Endothelial cell of umbilical vein (primary cell): ENCODE data around the gene ADAM19. TPM values are rescaled to one million over a fixed set of nuclear protein-coding genes. Genes with fewer than 3 reads are reported as not detected.

ENCODE experiments used
- BruUV-seq: library from RNA; stranded (reverse); fragments of 400-500 nt; replicated peaks from 2 replicates; lab custom pipeline; 2021; lab: Mats Ljungman, UMichigan
- CTCF ChIA-PET: fragments of 300-600, 350-600 bp; sonication (Branson Sonifier 250); formaldehyde crosslinking; loops from one replicate; lab custom pipeline; 2021; ENCODE audit warnings: antibody characterized with exemption, inconsistent platforms; lab: Charles Lee
- POLR2A ChIA-PET: fragments of 300-600, 350-600 bp; sonication (Branson Sonifier 250); formaldehyde crosslinking; loops from one replicate; lab custom pipeline; 2021; ENCODE audit warnings: antibody characterized with exemption, inconsistent platforms; lab: Charles Lee
- DNase-seq: peaks from one replicate; pipeline ENCODE4 v3.0.0-alpha.2; 2011; ENCODE audit warnings: low read depth, low spot score
- FAIRE-seq: peaks from 2 replicates; lab custom pipeline; 2011; peaks lifted over from hg19 to GRCh38; lab: Jason Lieb, UNC
- H2AFZ ChIP-seq: 2 replicates; pipeline ENCODE4 v1.6.0; 2012; ENCODE audit warnings: low read depth, low read length, control low read depth, inconsistent platforms
- H3K27ac ChIP-seq: 2 replicates; pipeline ENCODE4 v1.5.1; 2011; ENCODE audit warnings: low read depth, mild to moderate bottlenecking, control low read depth, low read length, moderate library complexity; ENCODE audit not compliant: insufficient read depth
- H3K27me3 ChIP-seq, 2 experiments: 2 replicates each; pipeline versions ENCODE4 v1.6.0 to v1.6.1; 2011; ENCODE audit warnings: low read length in 2 of 2, mixed read lengths in 1 of 2; ENCODE audit not compliant: control insufficient read depth in 2 of 2, insufficient read depth in 2 of 2
- H3K36me3 ChIP-seq, 2 experiments: 2 replicates in 1 of 2; 3 replicates in 1 of 2; pipeline ENCODE4 v1.5.1; 2011; ENCODE audit warnings: low read length in 2 of 2, mild to moderate bottlenecking in 1 of 2, moderate library complexity in 1 of 2; ENCODE audit not compliant: control insufficient read depth in 2 of 2, insufficient read depth in 2 of 2; ENCODE audit errors: extremely low read depth in 1 of 2
- H3K4me1 ChIP-seq: 3 replicates; pipeline ENCODE4 v1.5.1; 2011; ENCODE audit warnings: mild to moderate bottlenecking, low read length; ENCODE audit not compliant: control insufficient read depth, insufficient read depth; ENCODE audit errors: extremely low read depth
- H3K4me2 ChIP-seq: 2 replicates; pipeline ENCODE4 v1.6.1; 2011; ENCODE audit warnings: low read length, control low read depth, mixed read lengths; ENCODE audit not compliant: insufficient read depth
- H3K4me3 ChIP-seq, 3 experiments: fragments of 200-600 bp in 1 of 3; sonication (generic), shearing (Covaris generic) in 1 of 3; replicated peaks in 1 of 3; 2 replicates each; pipeline ENCODE4 v1.5.1; 2011 to 2016; ENCODE audit warnings: control low read depth in 3 of 3, low read length in 3 of 3, mild to moderate bottlenecking in 2 of 3, inconsistent platforms in 1 of 3, low read depth in 1 of 3, moderate library complexity in 1 of 3; ENCODE audit not compliant: insufficient read depth in 1 of 3
- H3K79me2 ChIP-seq: 2 replicates; pipeline ENCODE4 v1.6.0; 2012; ENCODE audit warnings: low read length, inconsistent platforms; ENCODE audit not compliant: control insufficient read depth, insufficient read depth
- H3K9ac ChIP-seq: replicated peaks from 2 replicates; pipeline ENCODE3; 2011; ENCODE audit warnings: low read length, control low read depth; ENCODE audit not compliant: insufficient read depth; ENCODE audit errors: extremely low read depth
- H3K9me1 ChIP-seq: replicated peaks from 3 replicates; pipeline ENCODE4 v1.6.0; 2011; ENCODE audit warnings: mild to moderate bottlenecking, low read length; ENCODE audit not compliant: control insufficient read depth, insufficient read depth; ENCODE audit errors: extremely low read depth
- H3K9me3 ChIP-seq: replicated peaks from 2 replicates; pipeline ENCODE4 v1.5.1; 2012; ENCODE audit warnings: low read length, inconsistent platforms; ENCODE audit not compliant: control insufficient read depth, insufficient read depth
- H4K20me1 ChIP-seq: replicated peaks from 2 replicates; pipeline ENCODE3; 2011; ENCODE audit warnings: mild to moderate bottlenecking, low read length; ENCODE audit not compliant: control insufficient read depth, insufficient read depth; ENCODE audit errors: extremely low read depth
- CTCF ChIP-seq, 2 donors: IDR thresholded peaks; 1 replicate in 1 of 2; 2 replicates in 1 of 2; pipeline ENCODE4 v1.5.1; 2011; ENCODE audit warnings: low read length in 2 of 2, mild to moderate bottlenecking in 2 of 2, moderate library complexity in 2 of 2, control low read depth in 1 of 2, inconsistent platforms in 1 of 2, low read depth in 1 of 2; ENCODE audit not compliant: insufficient read depth in 1 of 2; ENCODE audit errors: extremely low read depth in 1 of 2
- EZH2 ChIP-seq: IDR thresholded peaks from 2 replicates; pipeline ENCODE4 v1.6.1; 2012; ENCODE audit warnings: borderline replicate concordance, low read depth, mild to moderate bottlenecking, moderate library complexity, low read length, inconsistent platforms; ENCODE audit not compliant: severe bottlenecking
- FOS ChIP-seq: IDR thresholded peaks from 2 replicates; pipeline ENCODE4 v1.6.1; 2011; ENCODE audit warnings: mild to moderate bottlenecking, low read length, moderate library complexity, borderline replicate concordance; ENCODE audit not compliant: insufficient read depth
- GATA2 ChIP-seq: IDR thresholded peaks from 2 replicates; pipeline ENCODE4 v1.7.0; 2011; ENCODE audit warnings: low read depth, mild to moderate bottlenecking, moderate library complexity, mixed read lengths, low read length; ENCODE audit not compliant: insufficient read length, insufficient read depth
- JUN ChIP-seq: IDR thresholded peaks from 2 replicates; pipeline ENCODE4 v1.6.1; 2011; ENCODE audit warnings: borderline replicate concordance, low read depth; ENCODE audit not compliant: insufficient read length, insufficient read depth
- MYC ChIP-seq: IDR thresholded peaks from one replicate; pipeline ENCODE4 v1.6.1; 2011; ENCODE audit warnings: mild to moderate bottlenecking, low read depth, low read length
- POLR2A ChIP-seq: IDR thresholded peaks from 2 replicates; pipeline ENCODE4 v1.6.1; 2012; ENCODE audit warnings: low read depth, mild to moderate bottlenecking, control low read depth, low read length
- POLR2AphosphoS5 ChIP-seq: IDR thresholded peaks from 2 replicates; pipeline ENCODE4 v1.6.1; 2012; ENCODE audit warnings: low read depth, mild to moderate bottlenecking, control low read depth, low read length, moderate library complexity; ENCODE audit not compliant: insufficient read depth
- dilution Hi-C: fragments of 300-500 bp; cut with MboI; formaldehyde crosslinking; loops from one replicate; pipeline ENCODE4 v1.15.0; 2019; ENCODE audit warnings: low sequenced_read_pairs; ENCODE audit not compliant: extremely low pct_ligation_motif_present
- intact Hi-C: fragments of 100-400 bp; cut with micrococcal nuclease; formaldehyde crosslinking; loops from one replicate; pipeline ENCODE4 v1.10.0; 2022
- polyA plus RNA-seq, 4 experiments: library from polyadenylated mRNA; depleted of rRNA in 3 of 4; stranded (reverse) in 3 of 4; unstranded in 1 of 4; fragments of >200 nt; gene quantifications; 2 replicates each; pipeline versions ENCODE4 v1.2.1 to v1.2.3, GENCODE V29; 2011 to 2012; ENCODE audit warnings: missing spikeins in 1 of 4
- total RNA-seq: library from RNA; stranded (reverse); gene quantifications from 2 replicates; pipeline ENCODE4 v1.2.3, GENCODE V29; 2021
- TF ChIP-seq, protein P1 (sequence below): IDR thresholded peaks from 2 replicates; pipeline ENCODE4 v1.6.1; 2011; ENCODE audit not compliant: insufficient read depth, insufficient read length

ADAM19 gene
- total and polyA plus RNA-seq, 2 donors (not counting 3 experiments of a cell fraction or from before 2014, with no cell fraction given) = 10.0 to 22.6 TPM

DNA sequence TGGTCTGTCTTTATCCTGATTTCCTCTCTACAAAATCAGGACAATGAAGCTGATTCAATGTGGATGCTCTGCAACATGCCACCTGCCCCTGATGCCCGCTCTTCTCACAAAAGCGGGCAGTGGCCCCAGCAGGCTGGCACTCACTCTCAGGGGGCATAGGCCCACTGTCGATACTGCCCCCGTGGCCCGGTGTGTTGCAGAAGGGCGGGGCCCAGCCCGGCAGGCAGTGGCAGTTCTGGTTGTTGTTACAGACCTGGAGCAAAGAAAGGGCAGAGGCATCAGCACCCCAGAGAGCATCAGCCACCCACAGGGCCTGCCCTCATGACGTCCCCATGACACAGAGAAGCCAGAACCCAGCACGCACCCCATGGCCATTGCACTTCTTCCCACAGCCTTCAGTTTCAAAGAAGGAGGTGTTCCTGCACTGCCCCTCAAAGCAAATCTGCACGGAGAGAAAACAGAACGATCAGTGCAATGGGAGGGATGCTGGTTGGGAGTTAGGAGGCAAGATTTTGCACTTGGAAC, 84.0 kb downstream of the ADAM19 start:
- no peaks in the 10 kb centered on the region for H3K9me1 ChIP-seq
- peaks cover 0 to 10% of the 10 kb centered on the region in 2 experiments for H3K36me3 ChIP-seq
- H3K9me3 ChIP-seq = no peaks in the 10 kb centered on the region
- H4K20me1 ChIP-seq = no peaks in the 10 kb centered on the region
- H3K4me1 ChIP-seq = no peaks in the 10 kb centered on the region
- no peak overlapping the region for H3K27ac ChIP-seq
- BruUV-seq = no TSS peak
- H3K27me3 ChIP-seq = no peaks in the 10 kb centered on the region
- no peak overlapping the region for H3K4me3 ChIP-seq
- POLR2A ChIA-PET = no interaction called here
- no peaks in the 10 kb centered on the region for H3K79me2 ChIP-seq
- no peak overlapping the region for H3K4me2 ChIP-seq
- CTCF ChIA-PET = no interaction called here
- no peak for FAIRE-seq
- intact Hi-C loops = no loop called here
- dilution Hi-C loops = loop anchor here (25.0 kb wide), 1 partner anchor 154 kb away; a partner anchor contains a TSS
- TF ChIP-seq JUN = no peak
- no peak for DNase-seq
- H2AFZ ChIP-seq = no peak overlapping the region
- no peak overlapping the region for H3K9ac ChIP-seq

DNA sequence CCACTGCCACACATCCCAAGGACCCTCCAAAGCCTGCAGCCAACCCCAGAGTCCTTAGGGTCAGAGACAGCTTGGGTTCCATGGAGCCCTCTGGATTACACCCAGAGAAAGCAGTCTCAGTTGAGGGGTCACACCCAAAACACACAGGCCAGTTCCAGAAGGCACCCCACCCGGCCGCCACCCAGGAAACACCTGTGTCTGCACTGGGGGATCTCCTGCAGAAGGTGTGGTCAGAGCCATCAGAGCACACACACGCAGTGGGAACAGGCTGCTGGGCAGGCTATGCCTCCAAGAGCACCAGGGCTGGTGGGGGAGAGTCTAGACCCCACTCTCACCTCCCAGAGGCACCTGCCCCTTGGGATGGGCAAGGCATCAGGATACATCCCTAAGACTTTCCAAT, 88.2 kb downstream of the ADAM19 start:
- no peaks in the 10 kb centered on the region for H3K9me1 ChIP-seq
- intact Hi-C loops (no loop called here), dilution Hi-C loops (loop anchor here (25.0 kb wide), 1 partner anchor 150 kb away; a partner anchor contains a TSS)
- H3K27ac ChIP-seq = no peak overlapping the region
- no peak for DNase-seq
- H4K20me1 ChIP-seq = no peaks in the 10 kb centered on the region
- no peak overlapping the region for H2AFZ ChIP-seq
- H3K36me3 ChIP-seq = peaks cover 0 to 5% of the 10 kb centered on the region in 2 experiments
- no peak overlapping the region for H3K9ac ChIP-seq
- no peaks in the 10 kb centered on the region for H3K9me3 ChIP-seq
- POLR2A ChIA-PET = no interaction called here
- no peak overlapping the region for H3K4me2 ChIP-seq
- no peak overlapping the region for H3K4me3 ChIP-seq
- no peaks in the 10 kb centered on the region for H3K79me2 ChIP-seq
- CTCF ChIA-PET = no interaction called here
- no TSS peak for BruUV-seq
- H3K4me1 ChIP-seq = no peaks in the 10 kb centered on the region
- FAIRE-seq = no peak
- no peaks in the 10 kb centered on the region for H3K27me3 ChIP-seq
- TF ChIP-seq CTCF (IDR thresholded peaks at IDR 0.05; ENCODE audit: extremely low read depth in 1 of 2, insufficient read depth in 1 of 2, low read depth in 1 of 2, low read length in 2 of 2) (no peak), EZH2 (no peak), POLR2A (no peak), JUN (no peak), MYC (no peak), FOS (no peak), GATA2 (no peak), POLR2AphosphoS5 (no peak)
- TF ChIP-seq, protein P1, sequence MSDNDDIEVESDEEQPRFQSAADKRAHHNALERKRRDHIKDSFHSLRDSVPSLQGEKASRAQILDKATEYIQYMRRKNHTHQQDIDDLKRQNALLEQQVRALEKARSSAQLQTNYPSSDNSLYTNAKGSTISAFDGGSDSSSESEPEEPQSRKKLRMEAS = no peak
